ENCODE data around the gene DPY30. TPM values are rescaled to one million over a fixed set of nuclear protein-coding genes. Genes with fewer than 3 reads are reported as not detected.

Gene DPY30
- total RNA-seq, 1 experiment from 2014 or later = 105 TPM

DNA sequence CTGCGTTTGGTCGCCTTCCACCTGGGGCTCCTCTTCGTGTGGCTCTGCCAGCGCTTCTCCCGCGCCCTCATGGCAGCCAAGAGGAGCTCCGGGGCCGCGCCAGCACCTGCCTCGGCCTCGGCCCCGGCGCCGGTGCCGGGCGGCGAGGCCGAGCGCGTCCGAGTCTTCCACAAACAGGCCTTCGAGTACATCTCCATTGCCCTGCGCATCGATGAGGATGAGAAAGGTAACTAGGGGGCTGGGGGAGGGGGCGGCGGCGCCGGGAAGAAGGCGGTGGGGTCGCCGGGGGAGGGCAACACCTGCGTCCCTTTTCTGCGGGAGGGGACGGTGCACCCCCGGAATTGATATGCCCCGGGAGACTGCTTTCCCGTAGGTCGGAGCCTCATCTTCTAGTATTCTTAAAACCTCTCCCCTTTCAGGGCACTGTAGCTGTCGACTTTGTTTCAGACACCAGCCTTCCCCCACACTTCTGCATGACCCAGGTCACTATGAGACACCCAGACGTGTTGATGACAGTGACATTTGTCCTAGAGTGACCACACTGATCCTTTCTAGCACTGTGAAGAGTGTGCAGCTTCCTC lies 24.5 kb upstream of the DPY30 start:
- ChIA-PET POLR2A (interaction anchor here (0.6 to 1.6 kb wide), 3 partner anchors 9 to 101 kb away, joined by 3 to 13 read pairs (median 4); partner anchors contain the start of genes DPY30 and SLC30A6), CTCF (interaction anchor here (0.6 to 1.8 kb wide), 3 partner anchors 12 to 67 kb away, joined by 3 to 11 read pairs (median 3); partner anchors contain the start of gene DPY30)
- Histone ChIP-seq H3K4me3 (ENCODE audit: low read depth in 2 of 2, low read length in 2 of 2) (peak overlapping the region; percentile 76 to 80), H3K4me1 (ENCODE audit: control insufficient read depth, insufficient read depth, low read length) (no peaks in the 10 kb centered on the region; the same call in 1 of the 2 replicates), H3K36me3 (ENCODE audit: control insufficient read depth, insufficient read depth, low read length) (no peaks in the 10 kb centered on the region), H3K27ac (ENCODE audit: low read length) (peak overlapping the region; percentile 80), H3K9me3 (ENCODE audit: control insufficient read depth, insufficient read depth, low read depth, low read length) (no peaks in the 10 kb centered on the region), H3K27me3 (ENCODE audit: control insufficient read depth, insufficient read depth, low read length) (no peaks in the 10 kb centered on the region)
- 0 out of 2 replicates have a peak, but pooled peaks have one; percentile 40 for TF ChIP-seq SIN3A (IDR thresholded peaks at IDR 0.05; ENCODE audit: borderline replicate concordance, insufficient read depth, low read depth, low read length)
- TF ChIP-seq, protein P1, sequence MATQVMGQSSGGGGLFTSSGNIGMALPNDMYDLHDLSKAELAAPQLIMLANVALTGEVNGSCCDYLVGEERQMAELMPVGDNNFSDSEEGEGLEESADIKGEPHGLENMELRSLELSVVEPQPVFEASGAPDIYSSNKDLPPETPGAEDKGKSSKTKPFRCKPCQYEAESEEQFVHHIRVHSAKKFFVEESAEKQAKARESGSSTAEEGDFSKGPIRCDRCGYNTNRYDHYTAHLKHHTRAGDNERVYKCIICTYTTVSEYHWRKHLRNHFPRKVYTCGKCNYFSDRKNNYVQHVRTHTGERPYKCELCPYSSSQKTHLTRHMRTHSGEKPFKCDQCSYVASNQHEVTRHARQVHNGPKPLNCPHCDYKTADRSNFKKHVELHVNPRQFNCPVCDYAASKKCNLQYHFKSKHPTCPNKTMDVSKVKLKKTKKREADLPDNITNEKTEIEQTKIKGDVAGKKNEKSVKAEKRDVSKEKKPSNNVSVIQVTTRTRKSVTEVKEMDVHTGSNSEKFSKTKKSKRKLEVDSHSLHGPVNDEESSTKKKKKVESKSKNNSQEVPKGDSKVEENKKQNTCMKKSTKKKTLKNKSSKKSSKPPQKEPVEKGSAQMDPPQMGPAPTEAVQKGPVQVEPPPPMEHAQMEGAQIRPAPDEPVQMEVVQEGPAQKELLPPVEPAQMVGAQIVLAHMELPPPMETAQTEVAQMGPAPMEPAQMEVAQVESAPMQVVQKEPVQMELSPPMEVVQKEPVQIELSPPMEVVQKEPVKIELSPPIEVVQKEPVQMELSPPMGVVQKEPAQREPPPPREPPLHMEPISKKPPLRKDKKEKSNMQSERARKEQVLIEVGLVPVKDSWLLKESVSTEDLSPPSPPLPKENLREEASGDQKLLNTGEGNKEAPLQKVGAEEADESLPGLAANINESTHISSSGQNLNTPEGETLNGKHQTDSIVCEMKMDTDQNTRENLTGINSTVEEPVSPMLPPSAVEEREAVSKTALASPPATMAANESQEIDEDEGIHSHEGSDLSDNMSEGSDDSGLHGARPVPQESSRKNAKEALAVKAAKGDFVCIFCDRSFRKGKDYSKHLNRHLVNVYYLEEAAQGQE (IDR thresholded peaks at IDR 0.05; ENCODE audit: insufficient read depth in 1 of 2, low read depth in 2 of 2, low read length in 1 of 2) = no peak
- in situ Hi-C loops (cut with HindIII; ENCODE audit: low pct_unique_long_range_greater_than_20kb, low sequenced_read_pairs) = no loop called here
- intact Hi-C loops (cut with micrococcal nuclease; ENCODE audit: unreplicated experiment) = no loop called here
- no peak for ATAC-seq
- DNase-seq (ENCODE audit: low read depth, low spot score) = no peak
- no TSS peak for BruUV-seq (replicated peaks)

DNA sequence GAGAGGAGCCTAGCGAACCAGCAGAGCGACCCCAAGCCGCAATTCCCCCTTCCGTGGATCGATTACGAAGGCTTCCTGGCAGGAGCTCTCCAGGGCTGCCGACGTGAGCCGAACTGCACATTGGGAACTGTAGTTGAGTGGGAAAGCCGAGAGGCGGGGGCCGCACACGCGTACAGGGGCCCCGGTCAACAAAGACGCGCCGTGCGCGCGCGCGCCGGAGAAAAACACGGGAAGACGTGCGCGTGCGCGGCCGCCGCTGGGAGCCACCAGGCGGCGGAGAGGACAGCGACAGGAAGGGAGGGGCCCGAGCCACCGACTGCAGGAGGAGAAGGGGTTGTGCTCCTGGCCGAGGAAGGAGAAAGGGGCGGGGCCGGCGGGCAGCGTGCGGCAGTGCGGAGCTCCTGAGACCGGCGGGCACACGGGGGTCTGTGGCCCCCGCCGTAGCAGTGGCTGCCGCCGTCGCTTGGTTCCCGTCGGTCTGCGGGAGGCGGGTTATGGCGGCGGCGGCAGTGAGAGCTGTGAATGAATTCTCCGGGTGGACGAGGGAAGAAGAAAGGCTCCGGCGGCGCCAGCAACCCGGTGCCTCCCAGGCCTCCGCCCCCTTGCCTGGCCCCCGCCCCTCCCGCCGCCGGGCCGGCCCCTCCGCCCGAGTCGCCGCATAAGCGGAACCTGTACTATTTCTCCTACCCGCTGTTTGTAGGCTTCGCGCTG lies 23.9 kb upstream of the DPY30 start, which contains the start of gene SPAST:
SPAST (plus strand) TSS at position 247 of the 711 bp plus-strand sequence; CDS start at position 523, 276 bp downstream.
- Histone ChIP-seq H3K27ac (ENCODE audit: low read length) (peak within 1 kb of the TSS; percentile 88), H3K27me3 (ENCODE audit: control insufficient read depth, insufficient read depth, low read length) (no peaks in the 10 kb centered on the region), H3K4me3 (ENCODE audit: low read depth in 2 of 2, low read length in 2 of 2) (peak within 1 kb of the TSS; percentile 76 to 80), H3K4me1 (ENCODE audit: control insufficient read depth, insufficient read depth, low read length) (no peaks in the 10 kb centered on the region; the same call in 1 of the 2 replicates), H3K36me3 (ENCODE audit: control insufficient read depth, insufficient read depth, low read length) (no peaks in the 10 kb centered on the region), H3K9me3 (ENCODE audit: control insufficient read depth, insufficient read depth, low read depth, low read length) (no peaks in the 10 kb centered on the region)
- in situ Hi-C loops (cut with HindIII; ENCODE audit: low pct_unique_long_range_greater_than_20kb, low sequenced_read_pairs) = no loop called here
- TF ChIP-seq SIN3A (IDR thresholded peaks at IDR 0.05; ENCODE audit: borderline replicate concordance, insufficient read depth, low read depth, low read length) = peak; percentile 97; the same call in 1 of the 2 replicates
- TF ChIP-seq POLR2AphosphoS5 (IDR thresholded peaks at IDR 0.05; ENCODE audit: low read depth, low read length) = peak; percentile 91
- peak; percentile 68 for TF ChIP-seq TCF7L2 (IDR thresholded peaks at IDR 0.05; ENCODE audit: low read depth, low read length)
- TF ChIP-seq, protein P2, sequence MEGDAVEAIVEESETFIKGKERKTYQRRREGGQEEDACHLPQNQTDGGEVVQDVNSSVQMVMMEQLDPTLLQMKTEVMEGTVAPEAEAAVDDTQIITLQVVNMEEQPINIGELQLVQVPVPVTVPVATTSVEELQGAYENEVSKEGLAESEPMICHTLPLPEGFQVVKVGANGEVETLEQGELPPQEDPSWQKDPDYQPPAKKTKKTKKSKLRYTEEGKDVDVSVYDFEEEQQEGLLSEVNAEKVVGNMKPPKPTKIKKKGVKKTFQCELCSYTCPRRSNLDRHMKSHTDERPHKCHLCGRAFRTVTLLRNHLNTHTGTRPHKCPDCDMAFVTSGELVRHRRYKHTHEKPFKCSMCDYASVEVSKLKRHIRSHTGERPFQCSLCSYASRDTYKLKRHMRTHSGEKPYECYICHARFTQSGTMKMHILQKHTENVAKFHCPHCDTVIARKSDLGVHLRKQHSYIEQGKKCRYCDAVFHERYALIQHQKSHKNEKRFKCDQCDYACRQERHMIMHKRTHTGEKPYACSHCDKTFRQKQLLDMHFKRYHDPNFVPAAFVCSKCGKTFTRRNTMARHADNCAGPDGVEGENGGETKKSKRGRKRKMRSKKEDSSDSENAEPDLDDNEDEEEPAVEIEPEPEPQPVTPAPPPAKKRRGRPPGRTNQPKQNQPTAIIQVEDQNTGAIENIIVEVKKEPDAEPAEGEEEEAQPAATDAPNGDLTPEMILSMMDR (IDR thresholded peaks at IDR 0.05) = no peak; the same call in 1 of the 2 replicates
- TF ChIP-seq, protein P1 (IDR thresholded peaks at IDR 0.05; ENCODE audit: insufficient read depth in 1 of 2, low read depth in 2 of 2, low read length in 1 of 2) = peak in 1 of 2 experiments; percentile 77; a peak in 1 of 4 replicates
- intact Hi-C loops (cut with micrococcal nuclease; ENCODE audit: unreplicated experiment) = no loop called here
- DNase-seq (ENCODE audit: low read depth, low spot score) = peak; percentile 90
- POLR2A ChIA-PET = interaction anchor here (0.6 to 1.6 kb wide), 7 partner anchors 10 to 195 kb away, joined by 3 to 13 read pairs (median 4); partner anchors contain the start of genes DPY30 and SLC30A6
- BruUV-seq (replicated peaks) = no TSS peak
- CTCF ChIA-PET = interaction anchor here (0.6 to 1.8 kb wide), 3 partner anchors 12 to 68 kb away, joined by 3 to 11 read pairs (median 3); partner anchors contain the start of gene DPY30
- ATAC-seq = peak; percentile 99

Data from Panc1 (cell line).